HUES48 (cell line): ENCODE results near the gene CD300LF.

ENCODE experiments used
- H3K27ac ChIP-seq: one replicate; pipeline ENCODE4 v1.7.0; 2013; ENCODE audit warnings: low read depth, low read length, inconsistent platforms
- H3K27me3 ChIP-seq: 2 replicates; pipeline ENCODE4 v1.6.1; 2013; ENCODE audit warnings: mild to moderate bottlenecking, low read length; ENCODE audit not compliant: control insufficient read depth, insufficient read depth
- H3K36me3 ChIP-seq: 2 replicates; pipeline ENCODE4 v1.6.1; 2013; ENCODE audit warnings: low read length; ENCODE audit not compliant: control insufficient read depth, insufficient read depth
- H3K4me1 ChIP-seq: 2 replicates; pipeline ENCODE4 v1.6.1; 2013; ENCODE audit warnings: mild to moderate bottlenecking, low read length; ENCODE audit not compliant: control insufficient read depth, insufficient read depth
- H3K4me3 ChIP-seq: 2 replicates; pipeline ENCODE4 v1.5.1; 2013; ENCODE audit warnings: mild to moderate bottlenecking, low read depth, low read length
- H3K9ac ChIP-seq: 2 replicates; pipeline ENCODE4 v1.6.1; 2013; ENCODE audit warnings: mild to moderate bottlenecking, low read depth, low read length, moderate library complexity
- H3K9me3 ChIP-seq: 2 replicates; pipeline ENCODE4 v1.6.1; 2013; ENCODE audit warnings: low read length; ENCODE audit not compliant: control insufficient read depth, insufficient read depth

CD300LF gene

GRCh38 chr17:74663561-74663960, 49.2 kb downstream of the CD300LF start:
- H3K9me3 ChIP-seq, result no peaks in the 10 kb centered on the region
- no peaks in the 10 kb centered on the region for H3K36me3 ChIP-seq
- no peak overlapping the region for H3K4me3 ChIP-seq
- no peak overlapping the region for H3K27ac ChIP-seq
- H3K9ac ChIP-seq, result no peak overlapping the region
- H3K27me3 ChIP-seq, result peaks cover 8% of the 10 kb centered on the region
- peaks cover 9% of the 10 kb centered on the region; the same call in 1 of the 2 replicates for H3K4me1 ChIP-seq

- H3K36me3 ChIP-seq, result no peaks in the 10 kb centered on the region
- H3K27ac ChIP-seq, result no peak overlapping the region
- H3K4me1 ChIP-seq, result peaks cover 9% of the 10 kb centered on the region; the same call in 1 of the 2 replicates
- H3K27me3 ChIP-seq, result no peaks in the 10 kb centered on the region
- H3K9me3 ChIP-seq, result no peaks in the 10 kb centered on the region
- H3K4me3 ChIP-seq, result no peak overlapping the region
- H3K9ac ChIP-seq, result no peak overlapping the region
Observed at GRCh38 chr17:74659889-74660288, 52.8 kb downstream of the CD300LF start.

GRCh38 chr17:74658620-74659019, 54.1 kb downstream of the CD300LF start:
- no peak overlapping the region for H3K9ac ChIP-seq
- 0 out of 2 replicates have a peak, but pooled peaks cover 4% of the 10 kb centered on the region for H3K27me3 ChIP-seq
- H3K9me3 ChIP-seq, result no peaks in the 10 kb centered on the region
- H3K4me3 ChIP-seq, result no peak overlapping the region
- no peaks in the 10 kb centered on the region for H3K36me3 ChIP-seq
- H3K4me1 ChIP-seq, result peaks cover 9% of the 10 kb centered on the region; the same call in 1 of the 2 replicates
- H3K27ac ChIP-seq, result no peak overlapping the region

GRCh38 chr17:74654742-74655141, 58.0 kb downstream of the CD300LF start:
- Histone ChIP-seq H3K9ac (no peak overlapping the region), H3K4me1 (peaks cover 3% of the 10 kb centered on the region; the same call in 1 of the 2 replicates), H3K9me3 (no peaks in the 10 kb centered on the region), H3K27me3 (peaks cover 6% of the 10 kb centered on the region; the same call in 1 of the 2 replicates), H3K36me3 (no peaks in the 10 kb centered on the region), H3K4me3 (no peak overlapping the region), H3K27ac (no peak overlapping the region)

GRCh38 chr17:74652020-74652419, 60.7 kb downstream of the CD300LF start:
- Histone ChIP-seq H3K27me3 (peaks cover 6% of the 10 kb centered on the region; the same call in 1 of the 2 replicates), H3K36me3 (no peaks in the 10 kb centered on the region), H3K27ac (no peak overlapping the region), H3K4me1 (no peaks in the 10 kb centered on the region), H3K9me3 (no peaks in the 10 kb centered on the region), H3K4me3 (no peak overlapping the region), H3K9ac (no peak overlapping the region)

- Histone ChIP-seq H3K4me3 (no peak overlapping the region), H3K36me3 (no peaks in the 10 kb centered on the region), H3K4me1 (no peaks in the 10 kb centered on the region), H3K27ac (no peak overlapping the region), H3K27me3 (peaks cover 6% of the 10 kb centered on the region; the same call in 1 of the 2 replicates), H3K9me3 (no peaks in the 10 kb centered on the region), H3K9ac (no peak overlapping the region)
Observed at GRCh38 chr17:74649909-74650308, 62.8 kb downstream of the CD300LF start.

GRCh38 chr17:74647871-74648672, 64.7 kb downstream of the CD300LF start:
- Histone ChIP-seq H3K4me1 (no peaks in the 10 kb centered on the region), H3K4me3 (no peak overlapping the region), H3K9ac (no peak overlapping the region), H3K27ac (no peak overlapping the region), H3K9me3 (no peaks in the 10 kb centered on the region), H3K36me3 (no peaks in the 10 kb centered on the region), H3K27me3 (no peaks in the 10 kb centered on the region; the same call in 1 of the 2 replicates)

- Histone ChIP-seq H3K4me3 (no peak overlapping the region), H3K27me3 (no peaks in the 10 kb centered on the region; the same call in 1 of the 2 replicates), H3K9me3 (no peaks in the 10 kb centered on the region), H3K9ac (no peak overlapping the region), H3K27ac (no peak overlapping the region), H3K36me3 (no peaks in the 10 kb centered on the region), H3K4me1 (no peaks in the 10 kb centered on the region; the same call in 1 of the 2 replicates)
Observed at GRCh38 chr17:74646231-74646630, 66.5 kb downstream of the CD300LF start.

- no peaks in the 10 kb centered on the region for H3K36me3 ChIP-seq
- no peaks in the 10 kb centered on the region for H3K27me3 ChIP-seq
- H3K9ac ChIP-seq, result no peak overlapping the region
- no peaks in the 10 kb centered on the region; the same call in 1 of the 2 replicates for H3K4me1 ChIP-seq
- no peak overlapping the region for H3K4me3 ChIP-seq
- H3K27ac ChIP-seq, result no peak overlapping the region
- H3K9me3 ChIP-seq, result no peaks in the 10 kb centered on the region
Observed at GRCh38 chr17:74645010-74645409, 67.7 kb downstream of the CD300LF start.

GRCh38 chr17:74644419-74644818, 68.3 kb downstream of the CD300LF start:
- Histone ChIP-seq H3K4me1 (no peaks in the 10 kb centered on the region; the same call in 1 of the 2 replicates), H3K9me3 (no peaks in the 10 kb centered on the region), H3K9ac (no peak overlapping the region), H3K27me3 (no peaks in the 10 kb centered on the region), H3K27ac (no peak overlapping the region), H3K36me3 (no peaks in the 10 kb centered on the region), H3K4me3 (no peak overlapping the region)
